ENCODE measurements around the gene KRT79. TPM values are rescaled to one million over a fixed set of nuclear protein-coding genes. Genes with fewer than 3 reads are reported as not detected.

The KRT79 gene
- polyA plus RNA-seq, 3 donors, result not detected

DNA sequence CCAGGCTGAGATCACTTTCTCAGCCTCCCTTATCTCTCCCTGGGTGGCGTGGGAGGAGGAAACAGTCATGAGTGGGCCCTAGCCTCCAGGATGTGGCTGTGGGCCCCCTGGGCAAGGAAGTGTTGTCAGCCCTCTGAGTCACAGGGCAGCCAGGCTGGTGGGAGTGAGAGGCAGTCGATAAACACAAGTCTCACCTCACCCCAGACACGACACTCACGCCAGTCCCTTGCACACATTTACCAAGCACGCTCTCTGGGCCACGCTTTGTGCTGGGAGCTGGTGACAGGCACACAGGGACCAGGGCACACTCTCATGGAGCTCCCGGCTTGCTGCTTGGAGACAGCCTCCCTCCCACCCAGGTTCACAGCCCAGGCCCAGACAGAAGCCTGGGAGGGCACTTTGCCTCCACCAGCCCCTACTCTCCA lies 1.9 kb upstream of the KRT79 start:
- no peak for DNase-seq (ENCODE audit: low read depth in 3 of 3, low spot score in 2 of 3)

DNA sequence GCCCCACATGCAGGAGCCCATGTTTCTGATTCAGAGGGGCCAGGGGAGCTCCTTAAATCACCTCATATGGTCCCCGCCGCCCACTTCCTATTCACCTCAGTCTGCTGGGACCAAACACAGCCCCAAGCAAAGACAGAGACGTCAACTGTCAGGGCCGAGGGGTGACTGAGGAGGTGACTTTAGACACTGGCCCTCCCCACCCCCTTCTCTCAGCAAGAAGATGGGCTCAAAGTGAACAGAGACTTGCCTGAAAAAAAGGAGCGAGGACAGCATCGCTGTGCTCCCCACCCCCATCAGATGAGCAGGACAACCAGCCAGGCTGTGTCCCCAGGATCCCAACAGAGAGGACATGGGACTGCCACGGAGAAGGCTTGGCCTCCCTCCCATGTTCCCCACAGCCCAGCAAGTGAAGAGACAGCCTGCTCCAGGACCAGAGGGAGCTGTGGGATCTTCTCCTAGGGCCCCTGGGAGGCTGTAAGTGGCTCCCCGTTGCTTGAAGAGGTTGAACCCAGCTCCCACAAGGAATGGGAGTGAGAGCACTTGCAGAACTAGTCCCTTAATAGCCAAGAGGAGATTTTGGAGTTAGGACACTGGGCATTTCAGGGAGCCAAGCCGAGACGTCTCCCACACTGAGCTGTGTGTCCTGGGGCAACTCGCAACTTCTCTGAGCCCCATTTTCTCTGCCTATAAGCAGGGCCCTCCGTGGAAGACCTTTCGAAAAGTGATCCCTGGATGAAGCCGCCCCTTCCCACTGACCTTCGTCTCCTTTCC lies 1.3 kb upstream of the KRT79 start:
- no peak for DNase-seq (ENCODE audit: low read depth in 3 of 3, low spot score in 2 of 3)

DNA sequence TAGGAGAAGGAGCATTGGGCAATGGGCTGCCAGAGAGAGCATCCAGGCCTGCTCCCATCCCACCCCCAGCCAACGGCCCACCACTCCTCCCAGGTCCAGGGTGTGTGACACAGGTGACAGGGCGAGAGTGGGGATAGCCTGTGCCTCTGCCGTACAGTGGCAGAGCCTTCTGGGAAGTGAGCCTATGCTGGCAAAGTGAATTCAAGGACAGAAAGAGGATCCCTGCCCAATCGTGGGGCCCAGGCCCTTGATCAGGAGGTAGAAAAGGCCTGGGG lies 553 bp upstream of the KRT79 start:
- no peak for DNase-seq (ENCODE audit: low read depth in 3 of 3, low spot score in 2 of 3)

DNA sequence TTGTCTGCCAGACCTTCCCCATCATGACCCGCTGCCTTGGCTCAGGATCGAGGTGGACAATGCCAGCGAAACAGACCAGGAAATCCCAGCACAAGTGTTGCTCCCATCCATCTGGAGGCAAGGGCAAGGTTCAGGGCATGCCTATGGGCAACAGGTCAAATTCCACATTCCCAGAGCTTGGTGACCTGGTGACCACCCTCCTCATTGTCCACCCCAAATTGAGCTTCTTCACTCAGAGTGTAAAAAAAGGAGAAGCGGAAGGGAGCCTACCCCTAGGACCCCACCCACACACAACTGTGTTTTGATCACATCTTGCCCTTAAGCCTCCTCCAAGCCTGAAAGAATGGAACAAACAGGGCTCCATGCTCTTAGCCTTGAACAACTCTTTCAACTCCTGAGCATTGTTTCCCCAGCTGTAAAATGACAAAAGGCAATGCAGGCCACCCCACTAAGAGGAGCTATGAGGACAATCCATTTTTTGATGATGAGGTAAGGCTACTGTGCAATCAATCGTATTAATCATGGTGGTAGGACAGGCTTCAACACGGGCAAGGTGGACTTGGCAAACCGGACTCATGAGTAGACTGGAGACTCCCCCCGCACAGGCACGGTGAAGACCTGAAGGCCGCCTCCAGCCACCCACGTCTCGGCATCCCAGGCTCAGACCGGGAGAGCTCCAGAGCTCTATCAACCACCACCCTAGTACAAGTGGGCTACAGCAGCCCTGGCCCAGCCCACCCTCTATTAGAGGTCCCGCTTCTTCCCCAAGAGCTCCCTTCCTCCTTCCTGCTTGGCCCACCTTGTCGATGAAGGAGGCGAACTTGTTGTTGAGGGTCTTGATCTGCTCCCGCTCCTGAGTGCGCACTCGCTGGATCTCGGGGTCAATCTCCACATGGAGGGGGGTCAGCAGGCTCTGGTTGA lies 866 bp downstream of the KRT79 start:
- DNase-seq (ENCODE audit: low read depth in 3 of 3, low spot score in 2 of 3), result no peak

DNA sequence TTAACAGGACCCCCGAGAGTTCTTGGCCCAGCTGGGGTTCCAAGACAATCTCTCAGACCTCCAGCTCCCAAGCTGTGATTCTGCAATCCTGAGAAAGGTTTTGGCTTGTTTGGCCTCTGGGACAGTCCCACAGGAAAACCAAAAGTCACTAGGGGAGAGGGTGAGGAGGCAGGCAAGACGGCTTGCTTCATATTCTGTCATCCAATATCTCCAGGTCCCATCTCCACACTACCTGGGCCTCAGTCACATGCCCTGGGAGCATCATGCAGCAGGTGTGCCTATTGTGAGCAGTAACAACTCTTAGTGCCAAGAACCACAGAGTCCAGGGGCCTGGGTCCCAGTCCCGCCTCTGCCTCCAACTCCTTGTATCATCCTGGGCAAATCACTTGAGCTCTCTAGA lies 1.7 kb downstream of the KRT79 start:
- DNase-seq (ENCODE audit: low read depth in 3 of 3, low spot score in 2 of 3), result no peak

DNA sequence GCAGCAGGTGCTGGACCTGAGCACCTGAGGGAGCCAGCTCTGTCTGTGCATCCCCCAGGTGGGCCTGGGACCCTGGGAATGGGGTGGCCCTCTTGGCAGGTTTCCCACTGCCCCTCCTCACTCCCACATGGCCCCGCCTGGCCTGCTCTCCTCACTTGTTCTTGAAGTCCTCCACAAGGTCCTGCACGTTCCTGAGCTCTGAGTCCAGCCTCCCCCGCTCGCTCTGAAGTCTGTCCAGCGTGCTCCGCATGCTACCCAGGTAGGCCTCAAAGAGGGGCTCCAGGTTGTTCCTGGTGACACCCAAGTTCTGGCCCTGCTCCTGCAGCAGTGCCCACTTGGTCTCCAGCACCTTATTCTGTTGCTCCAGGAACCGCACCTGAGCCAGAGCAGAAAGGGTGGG lies 2.9 kb downstream of the KRT79 start:
- no peak for DNase-seq (ENCODE audit: low read depth in 3 of 3, low spot score in 2 of 3)

DNA sequence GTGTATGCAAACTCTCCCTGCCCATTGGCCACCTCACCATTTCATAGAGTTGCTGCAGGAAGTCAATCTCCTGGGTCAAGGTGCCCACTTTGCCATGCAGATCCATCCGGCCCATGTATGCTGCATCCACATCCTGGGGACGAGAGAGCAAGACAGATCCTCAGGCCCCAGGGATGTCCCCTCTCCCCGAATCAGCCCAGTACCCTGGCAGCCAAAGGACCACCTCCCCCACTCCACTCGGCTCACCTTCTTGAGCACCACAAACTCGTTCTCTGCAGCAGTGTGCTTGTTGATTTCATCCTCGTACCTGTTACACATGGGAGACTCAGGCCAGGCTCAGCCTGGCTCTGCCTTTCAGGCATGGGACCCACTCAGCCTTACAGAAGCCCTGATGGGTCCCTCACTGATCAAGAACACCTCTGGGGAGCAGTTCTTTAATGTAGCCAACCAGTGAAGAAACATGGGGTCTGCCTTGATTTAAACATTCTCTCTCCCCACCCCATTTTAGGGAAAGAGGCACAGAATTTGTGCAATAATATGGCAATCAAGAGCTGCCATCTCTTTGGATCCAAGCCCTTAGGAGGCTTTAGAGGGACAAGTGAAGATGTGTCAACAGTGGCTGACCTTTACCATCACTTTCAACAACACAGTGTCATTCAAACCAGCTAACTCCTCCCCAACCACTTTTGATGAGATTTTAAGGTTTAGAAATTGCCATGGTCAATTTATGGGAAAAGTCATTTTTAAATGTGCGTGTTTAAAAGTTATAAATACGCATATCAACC lies 3.9 kb downstream of the KRT79 start:
- no peak for DNase-seq (ENCODE audit: low read depth in 3 of 3, low spot score in 2 of 3)

DNA sequence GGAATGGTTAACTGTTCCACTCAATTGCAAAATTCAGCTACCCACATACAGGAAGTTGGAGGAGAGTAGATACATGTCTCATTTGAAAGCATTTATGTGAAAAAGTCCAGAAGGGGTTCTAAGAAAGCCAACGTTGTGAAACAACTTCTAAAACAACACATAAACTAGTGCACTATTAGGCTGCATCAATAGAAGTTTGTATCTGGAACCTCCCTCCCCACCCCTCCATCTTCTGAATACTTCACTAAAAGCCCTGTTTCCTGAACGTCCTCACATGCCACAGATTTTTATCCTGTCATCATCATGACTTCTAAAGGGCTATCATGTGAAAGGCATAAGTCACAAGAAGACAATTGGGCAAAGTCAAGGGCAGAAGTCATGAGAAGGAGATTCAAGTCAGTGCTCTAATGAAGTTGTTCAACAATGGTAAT lies 5.5 kb downstream of the KRT79 start:
- no peak for DNase-seq (ENCODE audit: low read depth in 3 of 3, low spot score in 2 of 3)

DNA sequence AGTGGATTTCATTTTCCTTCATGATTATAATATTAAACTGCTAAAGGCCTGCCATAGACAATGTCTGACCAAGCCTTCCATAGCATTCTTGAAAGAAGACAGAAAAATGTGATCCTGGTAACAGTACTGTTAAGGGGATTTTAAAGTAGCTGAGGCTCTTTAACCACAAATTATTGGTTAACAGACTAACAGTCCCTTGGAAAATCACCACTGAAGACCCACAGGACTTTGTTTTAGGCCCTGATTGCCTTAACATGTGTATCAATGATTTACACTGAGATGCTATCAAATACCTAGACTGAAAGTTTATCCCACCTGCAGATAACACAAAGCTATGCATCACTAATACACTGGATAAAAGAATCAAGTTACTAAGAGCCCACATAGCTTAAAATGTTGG lies 6.0 kb downstream of the KRT79 start:
- DNase-seq (ENCODE audit: low read depth in 3 of 3, low spot score in 2 of 3), result no peak

DNA sequence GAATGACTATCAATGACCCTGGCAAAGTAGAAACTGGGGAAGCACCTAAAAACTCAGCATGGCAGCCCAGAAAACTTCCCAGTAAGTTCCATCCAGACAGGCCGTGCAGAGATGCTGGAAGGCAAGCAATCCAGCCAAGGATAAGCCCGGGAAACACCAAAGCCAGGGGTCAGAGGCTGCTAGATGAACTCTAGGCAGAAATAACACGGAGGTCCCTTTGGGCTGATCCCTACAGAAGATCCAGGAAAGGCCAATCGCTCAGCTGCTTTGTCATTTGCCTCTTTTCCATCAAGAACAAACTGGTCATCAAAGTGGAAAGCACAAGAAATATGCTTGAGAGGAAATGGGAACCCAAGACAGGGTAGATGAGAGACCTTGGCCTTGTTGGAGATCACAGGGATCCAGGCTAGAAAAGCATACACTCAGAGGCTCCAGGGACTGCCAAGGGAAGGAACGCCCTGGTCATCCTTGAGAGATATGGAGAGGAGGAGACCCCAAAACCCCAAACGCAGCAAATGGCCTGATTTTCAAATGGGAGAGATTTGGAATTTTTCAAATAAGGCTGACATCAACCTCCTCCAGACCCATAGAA lies 6.5 kb downstream of the KRT79 start:
- no peak for DNase-seq (ENCODE audit: low read depth in 3 of 3, low spot score in 2 of 3)

DNA sequence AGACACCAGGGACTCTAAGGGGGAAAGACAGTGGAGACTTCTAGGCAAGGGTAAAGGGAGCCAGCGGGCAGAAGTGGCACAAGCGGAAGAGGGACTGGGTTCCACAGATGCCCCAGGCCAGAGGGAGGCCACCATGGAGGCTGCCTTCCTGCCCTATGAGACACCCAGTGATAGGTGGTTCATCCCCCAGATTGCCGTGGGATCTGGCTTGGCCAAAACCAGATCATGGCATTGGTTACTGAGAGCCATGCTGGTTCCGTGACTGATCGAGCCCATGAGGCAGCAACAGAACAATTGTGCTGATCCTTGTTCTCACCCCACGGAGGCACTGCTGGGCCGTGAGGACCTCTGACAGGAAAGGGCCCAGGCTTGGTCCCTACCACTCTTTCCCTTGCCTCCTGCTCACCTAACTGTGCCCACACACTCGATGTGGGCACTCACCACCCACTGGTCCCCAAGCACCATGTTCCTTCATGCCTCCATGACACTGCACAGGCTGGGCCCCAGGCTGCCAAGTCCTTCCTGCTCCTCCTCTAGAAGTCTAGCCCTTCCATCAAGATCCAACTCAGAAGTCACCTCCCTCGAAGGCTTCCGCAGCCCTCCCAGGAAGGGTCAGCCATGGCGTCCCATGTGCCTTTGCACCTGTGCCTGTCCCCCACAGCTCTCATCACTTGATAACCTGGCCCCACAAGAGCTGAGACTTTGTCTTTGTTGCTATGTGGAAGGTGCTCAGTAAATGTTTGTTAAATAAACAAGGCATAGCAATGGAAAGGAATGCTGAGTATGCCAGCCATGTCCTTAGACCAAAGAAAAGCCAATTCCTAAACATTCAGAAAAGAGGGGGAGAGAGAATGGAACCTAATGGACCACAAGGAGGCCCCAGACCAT lies 7.3 kb downstream of the KRT79 start:
- DNase-seq (ENCODE audit: low read depth in 3 of 3, low spot score in 2 of 3), result no peak

DNA sequence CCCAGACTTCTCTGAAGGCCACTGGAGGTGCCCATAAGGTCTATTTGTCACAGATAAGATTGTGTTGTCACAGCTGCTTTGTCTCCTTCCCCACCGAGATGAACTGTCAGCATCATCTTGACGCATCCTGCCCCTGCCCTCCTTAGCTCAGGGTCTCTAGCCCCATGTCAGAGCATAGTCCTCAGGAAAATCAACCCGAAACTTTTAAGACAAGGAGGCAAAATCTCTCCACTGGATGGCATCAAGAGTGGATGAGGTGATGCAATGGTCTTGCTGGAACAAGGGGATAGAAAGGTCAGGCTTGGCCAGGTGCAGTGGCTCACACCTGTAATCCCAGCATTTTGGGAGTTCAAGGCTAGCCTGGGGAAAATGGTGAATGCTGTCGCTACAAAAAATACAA lies 8.2 kb downstream of the KRT79 start:
- no peak for DNase-seq (ENCODE audit: low read depth in 3 of 3, low spot score in 2 of 3)

DNA sequence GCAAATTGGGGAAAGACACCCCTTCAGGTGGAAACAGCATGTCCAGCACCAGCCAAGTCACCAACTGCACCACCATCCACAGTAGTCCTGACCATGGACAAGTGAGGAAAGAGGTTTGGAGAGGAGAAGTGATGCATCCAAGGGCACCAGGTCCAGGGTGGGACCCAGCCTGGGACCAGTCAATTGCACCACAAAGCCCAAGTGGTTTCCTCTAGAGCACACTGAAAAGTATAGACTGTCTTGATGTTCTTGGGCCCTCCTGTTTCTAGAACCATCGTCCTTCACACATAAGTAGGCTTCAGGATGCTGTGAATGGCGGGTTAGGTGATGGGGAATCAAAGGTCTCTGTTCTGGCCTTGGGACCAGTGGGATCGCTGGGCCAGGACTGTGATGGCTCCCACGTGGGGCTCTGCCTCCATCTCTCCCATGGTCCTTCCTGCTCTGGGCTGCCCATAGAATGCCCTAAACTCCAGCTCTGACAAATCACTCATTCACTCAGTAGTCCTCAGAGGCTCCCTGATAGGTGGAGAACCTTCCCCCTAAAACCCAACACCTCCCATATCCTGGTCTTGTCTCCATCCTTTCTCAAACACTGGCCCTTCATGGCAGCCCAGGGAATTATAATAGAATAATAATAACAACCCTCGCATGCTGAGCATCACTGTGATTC lies 9.2 kb downstream of the KRT79 start:
- DNase-seq (ENCODE audit: low read depth in 3 of 3, low spot score in 2 of 3), result no peak

DNA sequence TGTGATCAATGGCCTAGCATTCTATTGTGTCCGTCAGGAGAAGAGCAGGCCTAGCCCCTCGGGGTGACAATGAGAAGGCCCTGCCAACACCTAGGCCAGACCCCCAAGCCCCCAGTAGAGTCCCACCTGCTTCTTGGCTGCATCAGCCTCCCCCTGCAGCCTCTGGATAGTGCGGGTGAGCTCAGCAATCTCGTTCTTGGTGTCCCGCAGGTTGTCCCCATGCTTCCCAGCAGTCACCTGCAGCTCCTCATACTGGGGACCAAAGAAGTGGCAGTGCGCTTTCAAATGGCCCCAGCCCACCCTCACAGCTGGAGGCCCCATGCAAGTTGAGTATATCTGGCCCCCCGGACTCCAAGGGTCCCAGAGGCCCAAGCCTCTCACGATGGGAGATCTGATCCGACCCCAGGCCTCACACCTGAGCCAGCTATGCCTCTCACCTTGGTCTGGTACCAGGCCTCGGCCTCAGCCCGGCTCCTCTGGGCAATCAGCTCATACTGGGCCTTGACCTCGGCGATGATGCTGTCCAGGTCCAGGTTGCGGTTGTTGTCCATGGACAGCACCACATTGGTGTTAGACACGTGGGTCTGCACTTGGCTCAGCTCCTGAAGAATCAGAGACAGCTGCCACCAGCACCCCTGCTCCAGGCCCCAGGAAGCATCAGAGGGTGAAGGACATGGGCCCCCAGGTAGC lies 10.2 kb downstream of the KRT79 start:
- DNase-seq (ENCODE audit: low read depth in 3 of 3, low spot score in 2 of 3), result no peak

DNA sequence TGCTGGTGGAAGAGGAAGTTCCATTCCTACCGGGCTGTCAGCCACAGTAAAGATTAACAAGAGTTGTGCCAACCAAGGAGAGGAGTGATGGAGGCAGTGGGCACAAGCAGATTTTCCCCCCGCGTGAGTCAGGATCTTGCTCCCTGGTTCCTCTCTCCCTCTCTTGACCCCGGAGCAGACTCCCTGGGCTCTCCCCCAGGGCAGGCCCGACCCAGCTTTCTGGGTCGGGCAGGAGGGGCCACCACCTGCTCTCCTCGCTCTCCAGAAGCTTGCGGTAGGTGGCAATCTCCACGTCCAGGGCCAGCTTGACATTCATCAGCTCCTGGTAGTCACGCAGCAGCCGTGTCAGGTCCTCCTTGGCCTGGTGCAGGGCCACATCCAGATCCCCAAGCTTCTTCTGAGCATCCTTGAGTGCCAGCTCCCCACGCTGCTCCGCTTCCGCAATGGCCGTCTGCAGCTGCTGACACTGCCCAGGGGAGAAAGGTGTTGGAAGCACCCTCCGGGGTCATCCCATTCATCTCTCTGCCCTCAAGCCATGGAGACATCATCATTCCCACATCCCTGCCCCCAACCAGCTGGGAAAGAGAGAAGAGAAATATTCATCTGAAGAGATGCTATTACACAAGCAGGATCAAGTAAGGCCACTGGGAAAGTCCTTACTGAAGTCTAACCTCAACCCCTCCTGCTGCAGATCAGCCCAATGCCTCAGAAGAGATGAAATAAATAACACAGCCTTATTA lies 11.2 kb downstream of the KRT79 start:
- DNase-seq (ENCODE audit: low read depth in 3 of 3, low spot score in 2 of 3), result no peak

DNA sequence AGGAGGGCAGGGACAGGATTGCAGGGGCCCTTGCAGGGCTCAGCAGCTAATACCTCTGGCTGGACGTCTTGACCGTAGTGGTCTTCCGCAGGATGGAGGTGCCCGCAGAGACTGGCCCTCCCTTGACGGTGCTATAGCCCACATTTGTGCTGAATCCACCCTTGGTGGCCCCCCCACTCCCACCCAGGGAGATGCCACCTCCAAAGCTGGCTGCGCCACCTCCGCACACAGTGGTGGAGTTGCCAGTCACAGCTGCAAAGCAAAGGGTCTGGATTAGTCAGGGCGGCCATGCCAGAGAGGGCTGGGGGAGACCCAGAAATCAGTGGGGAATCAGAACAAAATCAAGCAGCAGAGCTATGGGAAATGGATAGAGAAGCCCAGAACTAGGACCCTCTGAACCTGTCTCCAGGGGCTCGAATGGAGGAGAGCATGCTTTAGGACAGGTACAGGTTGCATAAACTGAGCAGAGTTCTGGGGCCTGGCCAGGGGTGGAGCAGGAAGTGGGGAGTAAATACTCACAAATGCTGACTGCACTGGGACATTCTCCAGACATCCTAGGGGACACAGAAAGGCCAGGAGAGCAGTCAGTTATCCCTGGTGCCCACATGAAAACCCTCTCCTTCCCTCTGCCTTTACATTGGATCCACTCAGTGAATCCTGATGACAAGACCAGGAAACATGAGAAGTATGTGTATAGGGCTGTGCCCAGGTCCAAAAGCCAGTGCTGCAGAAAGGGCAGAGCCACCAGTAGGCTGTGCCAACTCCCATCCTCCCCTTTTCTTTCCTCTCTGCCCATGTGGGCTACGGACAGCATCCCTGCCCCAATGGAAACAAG lies 12.1 kb downstream of the KRT79 start:
- DNase-seq (ENCODE audit: low read depth in 3 of 3, low spot score in 2 of 3), result no peak

DNA sequence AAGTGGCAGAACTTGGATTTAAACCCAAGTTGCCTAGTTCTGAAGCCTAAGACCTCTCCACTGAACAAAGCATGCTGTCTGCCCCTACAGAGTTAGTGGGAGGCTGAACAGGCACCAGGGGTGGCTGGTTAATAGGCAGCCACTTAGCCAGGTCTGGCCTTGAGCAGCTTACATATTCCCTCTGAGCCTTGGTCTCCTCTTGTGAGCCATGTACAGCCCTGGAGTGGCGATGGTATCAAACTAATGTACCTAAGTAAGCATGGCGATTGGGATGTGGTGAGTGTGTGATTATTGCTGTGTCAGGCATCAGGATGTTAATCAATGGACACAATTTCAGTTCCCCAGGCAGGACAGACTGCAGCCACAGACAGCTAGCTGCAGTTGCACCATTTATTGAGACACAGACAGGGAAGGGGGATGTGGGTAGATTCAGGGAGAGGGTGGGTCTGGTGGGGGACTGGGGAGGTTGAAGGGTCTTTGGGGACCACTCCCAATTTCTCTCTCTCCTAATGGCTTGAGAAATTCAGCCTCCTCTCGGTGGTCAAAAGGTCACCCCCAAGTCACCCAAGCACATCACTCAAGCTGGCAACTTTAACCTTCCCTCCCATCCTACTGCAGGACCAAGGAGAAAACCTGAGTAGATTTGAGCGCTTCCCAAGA lies 12.9 kb downstream of the KRT79 start:
- no peak for DNase-seq (ENCODE audit: low read depth in 3 of 3, low spot score in 2 of 3)

Data from right renal cortex interstitium (tissue), 3 donors.